CD4-positive, alpha-beta T cell treated with Interleukin-15 for 1 hour (primary cell): ENCODE data around the gene PLPP1.

ENCODE experiments used
- DNase-seq: peaks from one replicate; pipeline ENCODE4 v3.0.0-alpha.2; 2020

PLPP1 gene

GRCh38 chr5:55393501-55394175 is 141.1 kb downstream of the PLPP1 start:
- DNase-seq = no peak

- no peak for DNase-seq
Observed at GRCh38 chr5:55392669-55393068, 142.1 kb downstream of the PLPP1 start.

- no peak for DNase-seq
Observed at GRCh38 chr5:55391707-55392106, 143.1 kb downstream of the PLPP1 start.

- DNase-seq = no peak
Observed at GRCh38 chr5:55387865-55388264, 146.9 kb downstream of the PLPP1 start.

GRCh38 chr5:55386356-55386755 is 148.4 kb downstream of the PLPP1 start:
- no peak for DNase-seq

- no peak for DNase-seq
Observed at GRCh38 chr5:55385846-55386245, 148.9 kb downstream of the PLPP1 start.

GRCh38 chr5:55385227-55385626 is 149.5 kb downstream of the PLPP1 start:
- DNase-seq = no peak

- no peak for DNase-seq
Observed at GRCh38 chr5:55384072-55384471, 150.7 kb downstream of the PLPP1 start.

- DNase-seq = no peak
Observed at GRCh38 chr5:55383254-55383653, 151.5 kb downstream of the PLPP1 start.

GRCh38 chr5:55377810-55378209 is 157.0 kb downstream of the PLPP1 start:
- DNase-seq = no peak
